H1 (cell line): ENCODE results near the gene VWA3B. TPM values are rescaled to one million over a fixed set of nuclear protein-coding genes. Genes with fewer than 3 reads are reported as not detected.

Experiments
- CTCF ChIA-PET: fragments of 300-600 bp; sonication (Branson Sonifier 250); formaldehyde crosslinking; loops from one replicate; lab custom pipeline; 2021; ENCODE audit not compliant: partially characterized antibody; lab: Charles Lee
- POLR2A ChIA-PET: fragments of 300-600 bp; sonication (Branson Sonifier 250); formaldehyde crosslinking; loops from one replicate; lab custom pipeline; 2021; ENCODE audit warnings: inconsistent platforms; ENCODE audit not compliant: partially characterized antibody; lab: Charles Lee
- DNase-seq, 2 experiments: peaks; one replicate each; pipeline versions ENCODE4 v3.0.0 to v3.0.0-alpha.2; 2010 to 2022; ENCODE audit warnings: low spot score in 2 of 2, low read depth in 1 of 2, mixed read lengths in 1 of 2
- FAIRE-seq: peaks from 2 replicates; lab custom pipeline; 2011; peaks lifted over from hg19 to GRCh38; lab: Jason Lieb, UNC
- H2AFZ ChIP-seq: 2 replicates; pipeline ENCODE4 v1.8.1; 2012; ENCODE audit warnings: low read length, inconsistent platforms
- H2AK5ac ChIP-seq: 2 replicates; pipeline ENCODE4 v1.6.1; 2013; ENCODE audit warnings: low read depth, low read length
- H2BK120ac ChIP-seq: replicated peaks from 2 replicates; pipeline ENCODE3; 2013; ENCODE audit warnings: low read depth, low read length, inconsistent platforms
- H2BK12ac ChIP-seq: 2 replicates; pipeline ENCODE4 v1.6.1; 2013; ENCODE audit warnings: low read depth, low read length
- H2BK15ac ChIP-seq: 2 replicates; pipeline ENCODE4 v1.6.1; 2013; ENCODE audit warnings: low read length
- H2BK20ac ChIP-seq: 2 replicates; pipeline ENCODE4 v1.6.1; 2013; ENCODE audit warnings: low read length
- H2BK5ac ChIP-seq: 2 replicates; pipeline ENCODE4 v1.6.1; 2013; ENCODE audit warnings: low read depth, low read length
- H3K14ac ChIP-seq: 2 replicates; pipeline ENCODE4 v1.6.1; 2013; ENCODE audit warnings: inconsistent platforms; ENCODE audit not compliant: insufficient read length
- H3K18ac ChIP-seq: 2 replicates; pipeline ENCODE4 v1.6.1; 2013; ENCODE audit warnings: low read length; ENCODE audit errors: extremely low read depth
- H3K23ac ChIP-seq: 2 replicates; pipeline ENCODE4 v1.6.1; 2013; ENCODE audit warnings: inconsistent platforms; ENCODE audit not compliant: insufficient read length
- H3K23me2 ChIP-seq: 2 replicates; pipeline ENCODE4 v1.6.1; 2013; ENCODE audit warnings: low read depth, low read length
- H3K27ac ChIP-seq: 2 replicates; pipeline ENCODE4 v1.6.1; 2011; ENCODE audit warnings: low read depth, low read length, inconsistent platforms
- H3K27me3 ChIP-seq, 4 experiments: replicated peaks in 1 of 4; 1 replicate in 1 of 4; 2 replicates in 3 of 4; pipeline versions ENCODE4 v1.6.1 to v1.8.1; 2011 to 2013; ENCODE audit warnings: low read length in 3 of 4, mild to moderate bottlenecking in 3 of 4, inconsistent platforms in 2 of 4, mixed read lengths in 2 of 4, moderate library complexity in 1 of 4; ENCODE audit not compliant: control insufficient read depth in 3 of 4, insufficient read depth in 3 of 4; ENCODE audit errors: extremely low read depth in 1 of 4
- H3K36me3 ChIP-seq, 4 experiments: 2 replicates each; pipeline versions ENCODE4 v1.6.1 to v1.8.1; 2011 to 2013; ENCODE audit warnings: mild to moderate bottlenecking in 4 of 4, low read length in 3 of 4, moderate library complexity in 2 of 4, control low read depth in 1 of 4, inconsistent platforms in 1 of 4; ENCODE audit not compliant: insufficient read depth in 4 of 4, control insufficient read depth in 2 of 4
- H3K4ac ChIP-seq: replicated peaks from 2 replicates; pipeline ENCODE3; 2013; ENCODE audit warnings: low read length, low read depth, mixed read lengths, inconsistent platforms; ENCODE audit not compliant: insufficient read length
- H3K4me1 ChIP-seq, 4 experiments: replicated peaks in 1 of 4; 1 replicate in 1 of 4; 2 replicates in 3 of 4; pipeline versions ENCODE4 v1.6.1 to v1.8.1; 2011 to 2013; ENCODE audit warnings: low read length in 3 of 4, inconsistent platforms in 2 of 4, mixed read lengths in 1 of 4; ENCODE audit not compliant: insufficient read depth in 4 of 4, control insufficient read depth in 3 of 4
- H3K4me2 ChIP-seq, 2 experiments: 2 replicates each; pipeline versions ENCODE4 v1.6.1 to v1.8.1; 2011 to 2013; ENCODE audit warnings: low read depth in 2 of 2, low read length in 2 of 2, control low read depth in 1 of 2, inconsistent platforms in 1 of 2, mild to moderate bottlenecking in 1 of 2; ENCODE audit not compliant: insufficient read depth in 1 of 2
- H3K4me3 ChIP-seq, 4 experiments: fragments of 200-600, 300-600 bp in 1 of 4; sonication (generic), shearing (Covaris generic), sonication (Bioruptor Twin) in 1 of 4; 2 replicates each; pipeline versions ENCODE4 v1.5.1 to v1.8.1; 2011 to 2016; ENCODE audit warnings: low read length in 4 of 4, low read depth in 3 of 4, control low read depth in 2 of 4, inconsistent platforms in 2 of 4, mild to moderate bottlenecking in 2 of 4, mixed read lengths in 1 of 4, moderate library complexity in 1 of 4; ENCODE audit not compliant: insufficient read depth in 2 of 4; ENCODE audit errors: extremely low read depth in 1 of 4
- H3K56ac ChIP-seq: replicated peaks from 2 replicates; pipeline ENCODE3; 2013; ENCODE audit warnings: low read depth, mild to moderate bottlenecking, mixed read lengths, low read length, inconsistent platforms; ENCODE audit not compliant: insufficient read length
- H3K79me1 ChIP-seq: 2 replicates; pipeline ENCODE4 v1.6.1; 2013; ENCODE audit warnings: low read depth, low read length, control low read depth
- H3K79me2 ChIP-seq, 2 experiments: 2 replicates each; pipeline versions ENCODE4 v1.6.1 to v1.8.1; 2012 to 2013; ENCODE audit warnings: low read length in 2 of 2, mild to moderate bottlenecking in 2 of 2, inconsistent platforms in 1 of 2; ENCODE audit not compliant: insufficient read depth in 2 of 2, control insufficient read depth in 1 of 2
- H3K9ac ChIP-seq, 4 experiments: replicated peaks in 1 of 4; 1 replicate in 1 of 4; 2 replicates in 3 of 4; pipeline versions ENCODE4 v1.6.1 to v1.8.1; 2011 to 2013; ENCODE audit warnings: low read depth in 3 of 4, low read length in 3 of 4, control low read depth in 2 of 4, mild to moderate bottlenecking in 2 of 4, moderate library complexity in 2 of 4, inconsistent platforms in 1 of 4; ENCODE audit errors: extremely low read depth in 1 of 4
- H3K9me3 ChIP-seq, 2 experiments: 2 replicates each; pipeline versions ENCODE4 v1.6.1 to v1.8.1; 2012 to 2013; ENCODE audit warnings: mild to moderate bottlenecking in 2 of 2, moderate library complexity in 2 of 2, control low read depth in 1 of 2, inconsistent platforms in 1 of 2, low read depth in 1 of 2, low read length in 1 of 2, mixed read lengths in 1 of 2; ENCODE audit not compliant: insufficient read depth in 2 of 2
- H4K20me1 ChIP-seq, 2 experiments: replicated peaks in 1 of 2; 2 replicates each; pipeline versions ENCODE3 to v1.8.1; 2011 to 2013; ENCODE audit warnings: inconsistent platforms in 2 of 2, low read length in 2 of 2, mild to moderate bottlenecking in 1 of 2; ENCODE audit not compliant: insufficient read depth in 2 of 2, control insufficient read depth in 1 of 2
- H4K5ac ChIP-seq: 2 replicates; pipeline ENCODE4 v1.6.1; 2013; ENCODE audit warnings: low read length, low read depth, mixed read lengths, inconsistent platforms; ENCODE audit not compliant: insufficient read length
- H4K8ac ChIP-seq: 2 replicates; pipeline ENCODE4 v1.8.0; 2013; ENCODE audit warnings: mild to moderate bottlenecking, moderate library complexity, low read length, inconsistent platforms; ENCODE audit not compliant: insufficient read depth; ENCODE audit errors: extremely low read depth
- H4K91ac ChIP-seq: replicated peaks from 2 replicates; pipeline ENCODE3; 2013; ENCODE audit warnings: low read length, mixed read lengths, inconsistent platforms; ENCODE audit not compliant: insufficient read length
- BCL11A ChIP-seq, 2 experiments: IDR thresholded peaks; one replicate each; pipeline ENCODE4 v1.6.1; 2011; ENCODE audit warnings: low read depth in 2 of 2, low read length in 2 of 2, mild to moderate bottlenecking in 2 of 2
- CEBPB ChIP-seq: IDR thresholded peaks from 2 replicates; pipeline ENCODE4 v1.6.1; 2012; ENCODE audit warnings: low read depth, low read length
- CREB1 ChIP-seq: IDR thresholded peaks from 2 replicates; pipeline ENCODE4 v1.6.1; 2012; ENCODE audit warnings: inconsistent platforms
- EZH2 ChIP-seq: fragments of 200-600 bp; sonication (generic); IDR thresholded peaks from 2 replicates; pipeline ENCODE4 v1.7.1; 2012; ENCODE audit warnings: low read depth, mild to moderate bottlenecking, moderate library complexity, low read length, inconsistent platforms; ENCODE audit not compliant: severe bottlenecking
- FOSL1 ChIP-seq: IDR thresholded peaks from 2 replicates; pipeline ENCODE4 v1.6.1; 2011; ENCODE audit warnings: mild to moderate bottlenecking, low read depth, low read length, moderate library complexity; ENCODE audit not compliant: insufficient read depth
- GABPA ChIP-seq: IDR thresholded peaks from 2 replicates; pipeline ENCODE4 v1.6.1; 2011; ENCODE audit warnings: mild to moderate bottlenecking, low read length, moderate library complexity, borderline replicate concordance; ENCODE audit not compliant: insufficient read depth
- NRF1 ChIP-seq: IDR thresholded peaks from 2 replicates; pipeline ENCODE4 v1.6.1; 2011; ENCODE audit warnings: mild to moderate bottlenecking, low read depth, low read length, improper control_type of control experiment
- PHF8 ChIP-seq: fragments of 200-600 bp; sonication (generic); conservative IDR thresholded peaks from 2 replicates; pipeline ENCODE4 v1.7.1; 2012; ENCODE audit warnings: low read depth, mild to moderate bottlenecking, inconsistent platforms, low read length, moderate library complexity
- RNF2 ChIP-seq: fragments of 200-900, 300-1000 bp; sonication (generic); IDR thresholded peaks from 2 replicates; pipeline ENCODE4 v1.7.1; 2016; ENCODE audit warnings: borderline replicate concordance, low read depth, mild to moderate bottlenecking, antibody characterized with exemption, low read length; ENCODE audit not compliant: poor library complexity, severe bottlenecking; ENCODE audit errors: missing control alignments
- SP2 ChIP-seq: IDR thresholded peaks from 2 replicates; pipeline ENCODE4 v1.6.1; 2012; ENCODE audit warnings: mild to moderate bottlenecking, low read length, inconsistent platforms
- WGBS, 2 experiments: shearing (Covaris generic) in 1 of 2; methylation state at CpG; one replicate each; pipeline versions ENCODE4 v1.1.6 to v1.1.7; 2013 to 2015; ENCODE audit warnings: low lambda C conversion rate in 2 of 2, mixed read lengths in 2 of 2, inconsistent platforms in 1 of 2, low coverage in 1 of 2, missing lambda C conversion rate in 1 of 2; ENCODE audit not compliant: insufficient replicate concordance in 2 of 2, insufficient coverage in 1 of 2, insufficient read length in 1 of 2; ENCODE audit errors: extremely low coverage in 1 of 2, missing lambda C conversion rate in 1 of 2; 5-methylcytosine and 5-hydroxymethylcytosine counted together
- polyA plus RNA-seq, 7 experiments: library from polyadenylated mRNA; depleted of rRNA in 3 of 7; stranded (reverse) in 5 of 7; unstranded in 2 of 7; fragments of >200 nt in 5 of 7; fragments of 200-250 nt in 2 of 7; gene quantifications; 1 replicate in 5 of 7; 2 replicates in 1 of 7; 4 replicates in 1 of 7; pipeline versions ENCODE4 v1.2.1 to v1.2.3, GENCODE V29; 2011 to 2013; ENCODE audit warnings: missing spikeins in 2 of 7, mixed read lengths in 2 of 7
- total RNA-seq: library from RNA; stranded (reverse); fragmentation: NEBNext Ultra II Directional; extraction: Animal tissue kit (Norgen Biotek cat#: 25700); gene quantifications from 2 replicates; pipeline ENCODE4 v1.2.1, GENCODE V29; 2021
- TF ChIP-seq, protein P1 (sequence below): IDR thresholded peaks from 2 replicates; pipeline ENCODE4 v1.6.1; 2011; ENCODE audit warnings: low read length, improper control_type of control experiment
- TF ChIP-seq, protein P2 (sequence below): IDR thresholded peaks from 2 replicates; pipeline ENCODE4 v1.6.1; 2012; ENCODE audit warnings: inconsistent platforms

VWA3B gene
- total and polyA plus RNA-seq, 2 of the 8 experiments (the other 6 are each of a cell fraction or from before 2014, with no cell fraction given): not detected

- Histone ChIP-seq H2BK20ac (no peak overlapping the region), H3K23me2 (peaks cover 10% of the 10 kb centered on the region; the same call in 1 of the 2 replicates), H4K8ac (no peak overlapping the region), H3K9me3 (no peaks in the 10 kb centered on the region; a peak in 1 of 4 replicates), H3K4ac (no peak overlapping the region), H3K4me2 (no peak overlapping the region), H3K27ac (no peak overlapping the region), H2BK15ac (no peak overlapping the region), H4K91ac (no peak overlapping the region), H3K36me3 (no peaks in the 10 kb centered on the region), H3K23ac (no peak overlapping the region), H3K79me2 (no peaks in the 10 kb centered on the region), H3K14ac (no peak overlapping the region), H4K5ac (no peak overlapping the region), H2AK5ac (no peak overlapping the region), H3K18ac (no peak overlapping the region), H2BK5ac (no peak overlapping the region), H2AFZ (no peak overlapping the region), H3K79me1 (no peaks in the 10 kb centered on the region), H3K9ac (no peak overlapping the region), H3K27me3 (peaks cover 32 to 46% (median 43%) of the 10 kb centered on the region in 4 experiments), H4K20me1 (peaks cover 6% of the 10 kb centered on the region in 2 experiments), H2BK12ac (no peak overlapping the region), H3K4me3 (no peak overlapping the region), H2BK120ac (no peak overlapping the region), H3K4me1 (peaks cover 0 to 11% (median 5%) of the 10 kb centered on the region in 4 experiments; a peak in 6 of 7 replicates), H3K56ac (no peak overlapping the region)
- DNase-seq: no peak
- WGBS, 2 experiments: 89% methylated on average over 3 of the region's 3 CpGs; no CpG with 5 or more reads in 1 of the 2 experiments
- POLR2A ChIA-PET: no interaction called here
- CTCF ChIA-PET: interaction anchor here (0.9 to 1.6 kb wide), 2 partner anchors 9 to 643 kb away, joined by 3 read pairs; no protein-coding TSS in a partner anchor
- FAIRE-seq: no peak
- TF ChIP-seq CEBPB: no peak
- TF ChIP-seq, protein P1, sequence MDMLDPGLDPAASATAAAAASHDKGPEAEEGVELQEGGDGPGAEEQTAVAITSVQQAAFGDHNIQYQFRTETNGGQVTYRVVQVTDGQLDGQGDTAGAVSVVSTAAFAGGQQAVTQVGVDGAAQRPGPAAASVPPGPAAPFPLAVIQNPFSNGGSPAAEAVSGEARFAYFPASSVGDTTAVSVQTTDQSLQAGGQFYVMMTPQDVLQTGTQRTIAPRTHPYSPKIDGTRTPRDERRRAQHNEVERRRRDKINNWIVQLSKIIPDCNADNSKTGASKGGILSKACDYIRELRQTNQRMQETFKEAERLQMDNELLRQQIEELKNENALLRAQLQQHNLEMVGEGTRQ: no peak
- no peak for TF ChIP-seq BCL11A (IDR thresholded peaks at IDR 0.05; ENCODE audit: low read depth in 2 of 2, low read length in 2 of 2)
- TF ChIP-seq CREB1: no peak
- TF ChIP-seq SP2: no peak
- TF ChIP-seq, protein P2, sequence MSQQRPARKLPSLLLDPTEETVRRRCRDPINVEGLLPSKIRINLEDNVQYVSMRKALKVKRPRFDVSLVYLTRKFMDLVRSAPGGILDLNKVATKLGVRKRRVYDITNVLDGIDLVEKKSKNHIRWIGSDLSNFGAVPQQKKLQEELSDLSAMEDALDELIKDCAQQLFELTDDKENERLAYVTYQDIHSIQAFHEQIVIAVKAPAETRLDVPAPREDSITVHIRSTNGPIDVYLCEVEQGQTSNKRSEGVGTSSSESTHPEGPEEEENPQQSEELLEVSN: no peak
- TF ChIP-seq GABPA: no peak
- TF ChIP-seq RNF2: no peak
- no peak for TF ChIP-seq PHF8
- no peak for TF ChIP-seq NRF1
- no peak for TF ChIP-seq EZH2
- no peak for TF ChIP-seq FOSL1
These were observed 256.3 kb downstream of the VWA3B start for GRCh38 chr2:98343285-98343684.
